K562 (cell line): ENCODE data around the gene PLPPR2.

Source experiments
- CBX2 ChIP-seq: fragments of 200-600 bp; sonication (generic); IDR thresholded peaks from one replicate; pipeline ENCODE4 v1.6.1; 2012; ENCODE audit warnings: mild to moderate bottlenecking, low read length, inconsistent platforms; ENCODE audit not compliant: insufficient read depth, poor library complexity, severe bottlenecking
- GTF2E2 ChIP-seq: fragments of 200-800 bp; sonication (Bioruptor generic); IDR thresholded peaks from 2 replicates; pipeline ENCODE4 v1.6.1; 2016; ENCODE audit warnings: missing genetic modification characterization, missing compliant biosample characterization
- NELFE ChIP-seq: IDR thresholded peaks from 2 replicates; pipeline ENCODE4 v1.6.1; 2011; ENCODE audit warnings: mild to moderate bottlenecking; ENCODE audit not compliant: insufficient read depth, insufficient read length
- POLR2AphosphoS2 ChIP-seq: IDR thresholded peaks from 2 replicates; pipeline ENCODE4 v1.6.1; 2012; ENCODE audit warnings: low read length, improper control_type of control experiment
- SMAD3 ChIP-seq: fragments of 450-650 bp; formaldehyde crosslinking; conservative IDR thresholded peaks from 2 replicates; pipeline ENCODE4 v1.4.0; 2020; ENCODE audit warnings: mild to moderate bottlenecking
- TF ChIP-seq, protein P1 (sequence below), 3 experiments: IDR thresholded peaks in 2 of 3; conservative IDR thresholded peaks in 1 of 3; 2 replicates each; pipeline ENCODE4 v1.5.1; 2011 to 2012; ENCODE audit warnings: low read length in 3 of 3, mild to moderate bottlenecking in 3 of 3, control low read depth in 2 of 3, improper control_type of control experiment in 1 of 3, inconsistent platforms in 1 of 3, low read depth in 1 of 3, mixed read lengths in 1 of 3, moderate library complexity in 1 of 3; ENCODE audit not compliant: insufficient read depth in 2 of 3

DNA sequence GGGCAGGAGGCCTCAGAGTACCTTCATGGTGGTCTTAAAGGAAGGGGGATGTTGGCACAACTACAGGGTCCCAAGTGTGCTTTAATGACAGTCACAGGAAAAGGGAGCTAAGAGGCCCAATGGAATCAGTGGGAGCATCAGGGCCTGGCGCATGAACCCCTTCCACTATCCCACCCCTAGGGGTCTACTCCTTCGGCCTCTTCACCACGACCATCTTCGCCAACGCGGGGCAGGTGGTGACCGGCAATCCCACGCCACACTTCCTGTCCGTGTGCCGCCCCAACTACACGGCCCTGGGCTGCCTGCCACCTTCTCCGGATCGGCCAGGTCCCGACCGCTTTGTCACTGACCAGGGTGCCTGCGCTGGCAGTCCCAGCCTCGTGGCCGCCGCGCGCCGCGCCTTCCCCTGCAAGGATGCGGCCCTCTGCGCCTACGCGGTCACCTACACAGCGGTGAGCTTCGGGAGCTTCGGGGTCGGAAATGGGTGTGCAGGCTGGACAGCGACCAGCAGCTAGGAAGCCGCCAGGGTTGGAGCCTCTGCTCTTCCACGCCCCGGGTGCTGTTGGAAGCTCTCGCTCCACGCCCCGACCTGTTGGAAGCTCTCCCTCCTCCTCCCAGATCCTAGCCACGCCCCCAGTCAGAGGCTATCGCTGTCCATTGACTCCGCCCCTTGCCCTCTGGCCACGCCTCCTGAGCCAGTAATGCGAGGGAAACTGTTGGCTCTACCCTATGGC, 6.0 kb downstream of the PLPPR2 start:
- TF ChIP-seq GTF2E2 (tag): no peak
- TF ChIP-seq CBX2: no peak
- TF ChIP-seq SMAD3 (CRISPR knock-in tag): no peak
- TF ChIP-seq POLR2AphosphoS2: no peak
- TF ChIP-seq, protein P1, sequence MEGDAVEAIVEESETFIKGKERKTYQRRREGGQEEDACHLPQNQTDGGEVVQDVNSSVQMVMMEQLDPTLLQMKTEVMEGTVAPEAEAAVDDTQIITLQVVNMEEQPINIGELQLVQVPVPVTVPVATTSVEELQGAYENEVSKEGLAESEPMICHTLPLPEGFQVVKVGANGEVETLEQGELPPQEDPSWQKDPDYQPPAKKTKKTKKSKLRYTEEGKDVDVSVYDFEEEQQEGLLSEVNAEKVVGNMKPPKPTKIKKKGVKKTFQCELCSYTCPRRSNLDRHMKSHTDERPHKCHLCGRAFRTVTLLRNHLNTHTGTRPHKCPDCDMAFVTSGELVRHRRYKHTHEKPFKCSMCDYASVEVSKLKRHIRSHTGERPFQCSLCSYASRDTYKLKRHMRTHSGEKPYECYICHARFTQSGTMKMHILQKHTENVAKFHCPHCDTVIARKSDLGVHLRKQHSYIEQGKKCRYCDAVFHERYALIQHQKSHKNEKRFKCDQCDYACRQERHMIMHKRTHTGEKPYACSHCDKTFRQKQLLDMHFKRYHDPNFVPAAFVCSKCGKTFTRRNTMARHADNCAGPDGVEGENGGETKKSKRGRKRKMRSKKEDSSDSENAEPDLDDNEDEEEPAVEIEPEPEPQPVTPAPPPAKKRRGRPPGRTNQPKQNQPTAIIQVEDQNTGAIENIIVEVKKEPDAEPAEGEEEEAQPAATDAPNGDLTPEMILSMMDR (IDR thresholded peaks at IDR 0.05 in 2 of 3, conservative IDR thresholded peaks at IDR 0.05 in 1 of 3; ENCODE audit: insufficient read depth in 2 of 3, low read depth in 1 of 3, low read length in 3 of 3): no peak
- no peak for TF ChIP-seq NELFE
